Tongue (tissue), 2 donors: ENCODE data around the gene ADRA1B. TPM values are rescaled to one million over a fixed set of nuclear protein-coding genes. Genes with fewer than 3 reads are reported as not detected.
"Not testable (repeated sequence)": the region's sequence is repeated elsewhere in the genome, so short reads cannot be mapped to it uniquely, and the experiment has no call there.

ENCODE experiments used
- DNase-seq: peaks from one replicate; pipeline ENCODE4 v3.0.0-alpha.2; 2015
- total RNA-seq: library from RNA; depleted of rRNA; stranded (reverse); fragments of >200 nt; gene quantifications from one replicate; pipeline ENCODE4 v1.2.3, GENCODE V29; 2014

ADRA1B gene
- total RNA-seq, 1 donor from 2014 or later, result 0.51 TPM

- DNase-seq, result no peak
Measured at GRCh38 chr5:159929176-159929575, 12.9 kb downstream of the ADRA1B start.

- no peak for DNase-seq
Measured at GRCh38 chr5:159933531-159934485, 17.5 kb downstream of the ADRA1B start.

- DNase-seq, result no peak
Measured at GRCh38 chr5:159935946-159936345, 19.7 kb downstream of the ADRA1B start.

GRCh38 chr5:159936686-159937329 lies 20.5 kb downstream of the ADRA1B start:
- no peak for DNase-seq

- no peak for DNase-seq
Measured at GRCh38 chr5:159937580-159937979, 21.3 kb downstream of the ADRA1B start.

GRCh38 chr5:159943326-159943725 lies 27.0 kb downstream of the ADRA1B start:
- no peak for DNase-seq

GRCh38 chr5:159944056-159944600 lies 27.8 kb downstream of the ADRA1B start:
- DNase-seq, result no peak

GRCh38 chr5:159945359-159945758 lies 29.1 kb downstream of the ADRA1B start:
- no peak for DNase-seq

- DNase-seq, result peak; percentile 56
Measured at GRCh38 chr5:159947708-159948358, 31.6 kb downstream of the ADRA1B start.

GRCh38 chr5:159951387-159951786 lies 35.1 kb downstream of the ADRA1B start:
- no peak for DNase-seq

- no peak for DNase-seq
Measured at GRCh38 chr5:159951834-159952233, 35.6 kb downstream of the ADRA1B start.

- no peak for DNase-seq
Measured at GRCh38 chr5:159953609-159954008, 37.3 kb downstream of the ADRA1B start.

- DNase-seq, result no peak
Measured at GRCh38 chr5:159955056-159955624, 38.9 kb downstream of the ADRA1B start.

GRCh38 chr5:159956074-159956473 lies 39.8 kb downstream of the ADRA1B start:
- DNase-seq, result no peak

GRCh38 chr5:159961176-159962160 lies 45.2 kb downstream of the ADRA1B start:
- DNase-seq, result no peak

- no peak for DNase-seq
Measured at GRCh38 chr5:159962214-159962613, 45.9 kb downstream of the ADRA1B start.

GRCh38 chr5:159963935-159964334 lies 47.7 kb downstream of the ADRA1B start:
- DNase-seq, result no peak

- peak; percentile 76 for DNase-seq
Measured at GRCh38 chr5:159965031-159965837, 49.0 kb downstream of the ADRA1B start.

GRCh38 chr5:159965838-159966128 lies 49.5 kb downstream of the ADRA1B start:
- not testable (repeated sequence) for DNase-seq

- no peak for DNase-seq
Measured at GRCh38 chr5:159969966-159970365, 53.7 kb downstream of the ADRA1B start.
